Neural cell (in vitro differentiated cells): ENCODE results near the gene RPL9. TPM values are rescaled to one million over a fixed set of nuclear protein-coding genes. Genes with fewer than 3 reads are reported as not detected.

Experiments
- H2AFZ ChIP-seq: fragments of 200-600, 300-800 bp; sonication (generic), shearing (Covaris generic); 2 replicates; pipeline ENCODE4 v1.6.0; 2014; ENCODE audit warnings: low read depth, mild to moderate bottlenecking, antibody characterized with exemption, low read length, moderate library complexity
- H3F3A ChIP-seq: fragments of 200-600 bp; shearing (Covaris generic); 2 replicates; pipeline ENCODE4 v1.6.1; 2016; ENCODE audit warnings: mild to moderate bottlenecking, moderate library complexity, mixed read lengths, antibody characterized with exemption, low read length; ENCODE audit not compliant: insufficient read depth, poor library complexity, severe bottlenecking
- H3K27ac ChIP-seq: fragments of 200-600, 300-800 bp; sonication (generic), shearing (Covaris generic); 2 replicates; pipeline ENCODE4 v1.5.1; 2014; ENCODE audit warnings: mild to moderate bottlenecking, low read length, moderate library complexity
- H3K27me3 ChIP-seq: fragments of 300-800, 200-600 bp; sonication (generic), shearing (Covaris generic); 2 replicates; pipeline ENCODE4 v1.6.0; 2014; ENCODE audit warnings: mild to moderate bottlenecking, low read depth, low read length, moderate library complexity; ENCODE audit not compliant: insufficient read depth
- H3K36me3 ChIP-seq: fragments of 300-800, 200-600 bp; sonication (generic), shearing (Covaris generic); 2 replicates; pipeline ENCODE4 v1.5.1; 2014; ENCODE audit warnings: mild to moderate bottlenecking, antibody characterized with exemption, low read length, moderate library complexity; ENCODE audit not compliant: insufficient read depth
- H3K4me2 ChIP-seq: fragments of 300-800, 200-600 bp; sonication (generic), shearing (Covaris generic); 2 replicates; pipeline ENCODE4 v1.6.0; 2014; ENCODE audit warnings: mild to moderate bottlenecking, low read length
- H3K4me3 ChIP-seq: fragments of 300-800, 200-600 bp; sonication (generic), shearing (Covaris generic); 2 replicates; pipeline ENCODE4 v1.5.1; 2014; ENCODE audit warnings: mild to moderate bottlenecking, low read length, moderate library complexity
- H3K79me2 ChIP-seq: fragments of 200-600 bp; shearing (Covaris generic); replicated peaks from 2 replicates; pipeline ENCODE4 v1.6.0; 2014; ENCODE audit warnings: mild to moderate bottlenecking, low read length, moderate library complexity; ENCODE audit not compliant: insufficient read depth
- H3K9ac ChIP-seq: fragments of 300-800, 200-600 bp; sonication (generic), shearing (Covaris generic); 2 replicates; pipeline ENCODE4 v1.6.1; 2016; ENCODE audit warnings: mild to moderate bottlenecking, low read length, mixed read lengths
- H3K9me2 ChIP-seq: fragments of 200-600 bp; shearing (Covaris generic); 2 replicates; pipeline ENCODE4 v1.6.1; 2016; ENCODE audit warnings: mild to moderate bottlenecking, low read length, mixed read lengths; ENCODE audit not compliant: insufficient read depth
- H3K9me3 ChIP-seq: fragments of 200-600, 300-800 bp; sonication (generic), shearing (Covaris generic); 2 replicates; pipeline ENCODE4 v1.6.1; 2016; ENCODE audit warnings: mild to moderate bottlenecking, mixed run types, low read length, moderate library complexity, mixed read lengths
- H4K20me1 ChIP-seq: fragments of 200-600 bp; shearing (Covaris generic); 2 replicates; pipeline ENCODE4 v1.6.1; 2016; ENCODE audit warnings: mild to moderate bottlenecking, mixed run types; ENCODE audit not compliant: insufficient read depth
- CTCF ChIP-seq: fragments of 450-650 bp; IDR thresholded peaks from 2 replicates; pipeline ENCODE4 v1.5.1; 2014; ENCODE audit warnings: antibody characterized with exemption, mild to moderate bottlenecking, moderate library complexity; ENCODE audit not compliant: poor library complexity, severe bottlenecking
- EP300 ChIP-seq: fragments of 450-650 bp; conservative IDR thresholded peaks from 2 replicates; pipeline ENCODE4 v1.6.1; 2014; ENCODE audit warnings: antibody characterized with exemption, mild to moderate bottlenecking, moderate library complexity; ENCODE audit not compliant: poor library complexity, severe bottlenecking
- EZH2 ChIP-seq: fragments of 200-600, 300-800 bp; shearing (Covaris generic), sonication (generic); IDR thresholded peaks from 2 replicates; pipeline ENCODE4 v1.6.1; 2014; ENCODE audit warnings: antibody characterized with exemption, low read length, borderline replicate concordance, mild to moderate bottlenecking; ENCODE audit not compliant: insufficient read depth, poor library complexity, severe bottlenecking
- MXI1 ChIP-seq: fragments of 450-650 bp; conservative IDR thresholded peaks from 2 replicates; pipeline ENCODE4 v1.6.1; 2014; ENCODE audit warnings: antibody characterized with exemption, mild to moderate bottlenecking; ENCODE audit not compliant: poor library complexity, severe bottlenecking
- POLR2AphosphoS5 ChIP-seq: IDR thresholded peaks from 2 replicates; pipeline ENCODE4 v1.6.1; 2012
- RAD21 ChIP-seq: fragments of 450-650 bp; conservative IDR thresholded peaks from 2 replicates; pipeline ENCODE4 v1.6.1; 2014; ENCODE audit warnings: antibody characterized with exemption, mild to moderate bottlenecking, moderate library complexity
- REST ChIP-seq: IDR thresholded peaks from 2 replicates; pipeline ENCODE4 v1.6.1; 2012; ENCODE audit warnings: borderline replicate concordance
- SMC3 ChIP-seq: fragments of 450-650 bp; conservative IDR thresholded peaks from 2 replicates; pipeline ENCODE4 v1.6.1; 2014; ENCODE audit warnings: antibody characterized with exemption, mild to moderate bottlenecking, moderate library complexity; ENCODE audit not compliant: poor library complexity
- TAF1 ChIP-seq: IDR thresholded peaks from 2 replicates; pipeline ENCODE4 v1.6.1; 2012; ENCODE audit warnings: low read depth
- polyA plus RNA-seq: library from polyadenylated mRNA; depleted of rRNA; stranded (reverse); fragments of >200 nt; gene quantifications from 2 replicates; pipeline ENCODE4 v1.2.3, GENCODE V29; 2014

The RPL9 gene
- polyA plus RNA-seq, 1 donor from 2014 or later: 5,676 TPM

- Histone ChIP-seq H3K27ac (no peak overlapping the region), H4K20me1 (peaks cover 3% of the 10 kb centered on the region), H2AFZ (no peak overlapping the region), H3K4me2 (no peak overlapping the region), H3K27me3 (no peaks in the 10 kb centered on the region), H3K9ac (no peak overlapping the region), H3F3A (no peaks in the 10 kb centered on the region), H3K36me3 (peaks cover 14% of the 10 kb centered on the region), H3K9me3 (no peaks in the 10 kb centered on the region), H3K4me3 (no peak overlapping the region), H3K79me2 (peaks cover 16% of the 10 kb centered on the region), H3K9me2 (no peaks in the 10 kb centered on the region)
- no peak for TF ChIP-seq SMC3
- no peak for TF ChIP-seq REST
- no peak for TF ChIP-seq TAF1
- no peak for TF ChIP-seq EP300
- no peak for TF ChIP-seq EZH2
- no peak for TF ChIP-seq CTCF
- TF ChIP-seq RAD21: no peak
- no peak for TF ChIP-seq MXI1
- no peak for TF ChIP-seq POLR2AphosphoS5
Measured at GRCh38 chr4:39452860-39453587, 5.7 kb downstream of the RPL9 start.

- Histone ChIP-seq H2AFZ (no peak overlapping the region), H3K9me2 (no peaks in the 10 kb centered on the region), H4K20me1 (peaks cover 3% of the 10 kb centered on the region), H3K9ac (no peak overlapping the region), H3K9me3 (no peaks in the 10 kb centered on the region), H3K36me3 (peaks cover 11% of the 10 kb centered on the region), H3K4me2 (no peak overlapping the region), H3K27ac (no peak overlapping the region), H3K4me3 (no peak overlapping the region), H3K27me3 (no peaks in the 10 kb centered on the region), H3K79me2 (peaks cover 9% of the 10 kb centered on the region), H3F3A (no peaks in the 10 kb centered on the region)
- TF ChIP-seq CTCF (no peak), SMC3 (no peak), POLR2AphosphoS5 (no peak), TAF1 (no peak), EZH2 (no peak), MXI1 (no peak), RAD21 (no peak), REST (no peak), EP300 (no peak)
Measured at GRCh38 chr4:39452153-39452859, 6.4 kb downstream of the RPL9 start.
